SK-N-SH (cell line): ENCODE results near the gene ZDHHC5.
A peak's percentile ranks its signal among the peaks of the same experiment; 100 is the strongest.

ENCODE experiments used
- CHD2 ChIP-seq: fragments of 150-350 bp; IDR thresholded peaks from 2 replicates; pipeline ENCODE4 v1.6.1; 2018; ENCODE audit warnings: low read length; ENCODE audit not compliant: partially characterized antibody
- CTCF ChIP-seq: fragments of 200-600 bp; sonication (generic); IDR thresholded peaks from 2 replicates; pipeline ENCODE4 v1.6.1; 2017; ENCODE audit warnings: antibody characterized with exemption, mild to moderate bottlenecking, moderate library complexity
- EP300 ChIP-seq, 2 experiments: IDR thresholded peaks; 2 replicates each; pipeline versions ENCODE4 v1.4.0 to v1.6.1; 2012; ENCODE audit warnings: borderline replicate concordance in 1 of 2, low read depth in 1 of 2, low read length in 1 of 2
- EZH2phosphoT487 ChIP-seq: fragments of 200-600 bp; sonication (generic); IDR thresholded peaks from 2 replicates; pipeline ENCODE4 v1.6.1; 2017; ENCODE audit warnings: low read depth, mixed run types, mild to moderate bottlenecking, antibody characterized with exemption, moderate library complexity, borderline replicate concordance
- FOSL2 ChIP-seq: IDR thresholded peaks from 2 replicates; pipeline ENCODE4 v1.4.0; 2012; ENCODE audit warnings: low read depth, mild to moderate bottlenecking, moderate library complexity, borderline replicate concordance
- GATA2 ChIP-seq: sonication (generic); formaldehyde crosslinking; IDR thresholded peaks from 2 replicates; pipeline ENCODE4 v1.5.0; 2020; ENCODE audit warnings: mild to moderate bottlenecking, missing genetic modification reagents
- POLR2AphosphoS5 ChIP-seq: IDR thresholded peaks from 2 replicates; pipeline ENCODE4 v1.6.1; 2012; ENCODE audit warnings: low read depth, low read length
- RAD21 ChIP-seq: IDR thresholded peaks from 2 replicates; pipeline ENCODE4 v1.6.1; 2012; ENCODE audit warnings: mild to moderate bottlenecking, low read length
- SIN3A ChIP-seq: IDR thresholded peaks from 2 replicates; pipeline ENCODE4 v1.6.1; 2012; ENCODE audit warnings: low read depth, mild to moderate bottlenecking, low read length, moderate library complexity, borderline replicate concordance
- SMC3 ChIP-seq: IDR thresholded peaks from 2 replicates; pipeline ENCODE4 v1.6.1; 2012; ENCODE audit warnings: low read depth, low read length, improper control_type of control experiment
- TAF1 ChIP-seq: IDR thresholded peaks from 2 replicates; pipeline ENCODE4 v1.6.1; 2012; ENCODE audit warnings: low read depth, mild to moderate bottlenecking, low read length, moderate library complexity, borderline replicate concordance
- TCF12 ChIP-seq: IDR thresholded peaks from 2 replicates; pipeline ENCODE4 v1.4.0; 2012
- ZBTB33 ChIP-seq: IDR thresholded peaks from 2 replicates; pipeline ENCODE4 v1.4.0; 2012; ENCODE audit warnings: low read depth, borderline replicate concordance

GRCh38 chr11:57667736-57668433 lies at the start of gene ZDHHC5:
- no peak for TF ChIP-seq EP300 (IDR thresholded peaks at IDR 0.05; ENCODE audit: borderline replicate concordance in 1 of 2, low read depth in 1 of 2, low read length in 1 of 2)
- peak; percentile 47 for TF ChIP-seq CTCF
- peak; percentile 52; the same call in 1 of the 2 replicates for TF ChIP-seq POLR2AphosphoS5
- no peak for TF ChIP-seq GATA2 (CRISPR knock-in tag)
- no peak for TF ChIP-seq SMC3
- TF ChIP-seq ZBTB33: peak; percentile 96
- no peak for TF ChIP-seq FOSL2
- no peak for TF ChIP-seq SIN3A
- no peak; the same call in 1 of the 2 replicates for TF ChIP-seq TAF1
- no peak for TF ChIP-seq RAD21
- TF ChIP-seq TCF12: no peak
- peak; percentile 97 for TF ChIP-seq CHD2
- TF ChIP-seq EZH2phosphoT487: no peak
